Measurements from ENCODE around the gene ANO10.

DNA sequence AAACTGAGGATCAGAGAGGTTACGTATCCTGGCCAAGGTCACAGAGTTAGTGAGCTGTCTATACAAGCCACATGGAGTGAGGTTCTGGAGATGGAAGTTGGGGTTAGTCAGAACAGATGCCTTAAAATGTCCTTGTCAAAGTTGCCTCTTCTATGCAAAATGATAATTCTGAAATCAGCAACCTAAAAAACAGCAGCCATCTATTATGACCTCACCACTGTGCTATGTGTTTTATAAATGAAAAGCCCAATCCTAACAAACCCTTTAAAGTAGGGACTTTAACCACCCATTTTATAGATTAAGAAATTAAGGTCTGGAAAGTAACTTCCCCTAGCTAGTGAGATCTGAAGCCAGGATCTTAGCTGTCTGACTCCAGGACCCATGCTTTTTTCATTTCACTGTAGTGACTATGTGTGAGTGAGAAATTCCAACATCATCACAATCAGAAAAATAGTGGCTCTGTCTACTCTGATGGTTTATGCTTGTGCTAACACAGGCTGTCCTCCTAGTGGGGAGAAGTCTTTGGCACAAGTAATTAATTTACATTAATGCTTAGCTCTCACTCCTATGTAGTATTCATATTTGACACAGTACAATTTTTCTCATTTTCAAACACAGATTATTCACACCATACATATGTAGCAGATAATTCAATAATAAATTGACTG is 143.6 kb downstream of the ANO10 start:
- TF ChIP-seq, protein P1, sequence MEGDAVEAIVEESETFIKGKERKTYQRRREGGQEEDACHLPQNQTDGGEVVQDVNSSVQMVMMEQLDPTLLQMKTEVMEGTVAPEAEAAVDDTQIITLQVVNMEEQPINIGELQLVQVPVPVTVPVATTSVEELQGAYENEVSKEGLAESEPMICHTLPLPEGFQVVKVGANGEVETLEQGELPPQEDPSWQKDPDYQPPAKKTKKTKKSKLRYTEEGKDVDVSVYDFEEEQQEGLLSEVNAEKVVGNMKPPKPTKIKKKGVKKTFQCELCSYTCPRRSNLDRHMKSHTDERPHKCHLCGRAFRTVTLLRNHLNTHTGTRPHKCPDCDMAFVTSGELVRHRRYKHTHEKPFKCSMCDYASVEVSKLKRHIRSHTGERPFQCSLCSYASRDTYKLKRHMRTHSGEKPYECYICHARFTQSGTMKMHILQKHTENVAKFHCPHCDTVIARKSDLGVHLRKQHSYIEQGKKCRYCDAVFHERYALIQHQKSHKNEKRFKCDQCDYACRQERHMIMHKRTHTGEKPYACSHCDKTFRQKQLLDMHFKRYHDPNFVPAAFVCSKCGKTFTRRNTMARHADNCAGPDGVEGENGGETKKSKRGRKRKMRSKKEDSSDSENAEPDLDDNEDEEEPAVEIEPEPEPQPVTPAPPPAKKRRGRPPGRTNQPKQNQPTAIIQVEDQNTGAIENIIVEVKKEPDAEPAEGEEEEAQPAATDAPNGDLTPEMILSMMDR (IDR thresholded peaks at IDR 0.05) = no peak
- TF ChIP-seq EP300 (IDR thresholded peaks at IDR 0.05) (no peak), POLR2AphosphoS5 (IDR thresholded peaks at IDR 0.05) (no peak), POLR2A (IDR thresholded peaks at IDR 0.05) (no peak)
